ENCODE measurements around the gene CACNA1B.

CACNA1B gene

GRCh38 chr9:137905740-137906139 is 28.2 kb downstream of the CACNA1B start:
- Histone ChIP-seq H3K36me3 (ENCODE audit: insufficient read depth, insufficient read length, low read length) (no peaks in the 10 kb centered on the region), H3K4me3 (ENCODE audit: insufficient read length, low read depth) (no peak overlapping the region), H3K27me3 (ENCODE audit: insufficient read depth, insufficient read length) (no peaks in the 10 kb centered on the region), H3K9me3 (ENCODE audit: insufficient read depth, low read length) (no peaks in the 10 kb centered on the region), H3K9ac (ENCODE audit: insufficient read length, low read depth) (no peak overlapping the region), H3K4me1 (ENCODE audit: insufficient read depth, insufficient read length) (peaks cover 3% of the 10 kb centered on the region)
- DNase-seq (ENCODE audit: low read depth, low spot score): no peak
- no peak for TF ChIP-seq ZNF274 (IDR thresholded peaks at IDR 0.05; ENCODE audit: low read depth, low read length)
- no peak for TF ChIP-seq SUZ12 (IDR thresholded peaks at IDR 0.05; ENCODE audit: extremely low read depth, insufficient read depth, insufficient read length)
- TF ChIP-seq YY1 (IDR thresholded peaks at IDR 0.05; ENCODE audit: insufficient read depth, insufficient read length): no peak

- Histone ChIP-seq H3K27me3 (ENCODE audit: insufficient read depth, insufficient read length) (no peaks in the 10 kb centered on the region), H3K4me3 (ENCODE audit: insufficient read length, low read depth) (no peak overlapping the region), H3K9ac (ENCODE audit: insufficient read length, low read depth) (no peak overlapping the region), H3K9me3 (ENCODE audit: insufficient read depth, low read length) (no peaks in the 10 kb centered on the region), H3K4me1 (ENCODE audit: insufficient read depth, insufficient read length) (no peaks in the 10 kb centered on the region), H3K36me3 (ENCODE audit: insufficient read depth, insufficient read length, low read length) (peaks cover 6% of the 10 kb centered on the region)
- TF ChIP-seq ZNF274 (IDR thresholded peaks at IDR 0.05; ENCODE audit: low read depth, low read length): no peak
- no peak for TF ChIP-seq YY1 (IDR thresholded peaks at IDR 0.05; ENCODE audit: insufficient read depth, insufficient read length)
- TF ChIP-seq SUZ12 (IDR thresholded peaks at IDR 0.05; ENCODE audit: extremely low read depth, insufficient read depth, insufficient read length): no peak
- no peak for DNase-seq (ENCODE audit: low read depth, low spot score)
Measured at GRCh38 chr9:137907776-137908175, 30.2 kb downstream of the CACNA1B start.

GRCh38 chr9:137912671-137913070 is 35.1 kb downstream of the CACNA1B start:
- no peak for DNase-seq (ENCODE audit: low read depth, low spot score)
- Histone ChIP-seq H3K36me3 (ENCODE audit: insufficient read depth, insufficient read length, low read length) (peaks cover 43% of the 10 kb centered on the region), H3K4me1 (ENCODE audit: insufficient read depth, insufficient read length) (no peaks in the 10 kb centered on the region), H3K4me3 (ENCODE audit: insufficient read length, low read depth) (no peak overlapping the region), H3K27me3 (ENCODE audit: insufficient read depth, insufficient read length) (no peaks in the 10 kb centered on the region), H3K9ac (ENCODE audit: insufficient read length, low read depth) (no peak overlapping the region), H3K9me3 (ENCODE audit: insufficient read depth, low read length) (no peaks in the 10 kb centered on the region)
- TF ChIP-seq YY1 (IDR thresholded peaks at IDR 0.05; ENCODE audit: insufficient read depth, insufficient read length) (no peak), SUZ12 (IDR thresholded peaks at IDR 0.05; ENCODE audit: extremely low read depth, insufficient read depth, insufficient read length) (no peak), ZNF274 (IDR thresholded peaks at IDR 0.05; ENCODE audit: low read depth, low read length) (no peak)

GRCh38 chr9:137913132-137913531 is 35.5 kb downstream of the CACNA1B start:
- Histone ChIP-seq H3K9me3 (ENCODE audit: insufficient read depth, low read length) (no peaks in the 10 kb centered on the region), H3K4me3 (ENCODE audit: insufficient read length, low read depth) (no peak overlapping the region), H3K27me3 (ENCODE audit: insufficient read depth, insufficient read length) (no peaks in the 10 kb centered on the region), H3K9ac (ENCODE audit: insufficient read length, low read depth) (no peak overlapping the region), H3K36me3 (ENCODE audit: insufficient read depth, insufficient read length, low read length) (peaks cover 48% of the 10 kb centered on the region), H3K4me1 (ENCODE audit: insufficient read depth, insufficient read length) (no peaks in the 10 kb centered on the region)
- TF ChIP-seq YY1 (IDR thresholded peaks at IDR 0.05; ENCODE audit: insufficient read depth, insufficient read length): no peak
- no peak for TF ChIP-seq ZNF274 (IDR thresholded peaks at IDR 0.05; ENCODE audit: low read depth, low read length)
- no peak for TF ChIP-seq SUZ12 (IDR thresholded peaks at IDR 0.05; ENCODE audit: extremely low read depth, insufficient read depth, insufficient read length)
- DNase-seq (ENCODE audit: low read depth, low spot score): no peak

GRCh38 chr9:137913771-137914767 is 36.5 kb downstream of the CACNA1B start:
- DNase-seq (ENCODE audit: low read depth, low spot score): no peak
- Histone ChIP-seq H3K9me3 (ENCODE audit: insufficient read depth, low read length) (no peaks in the 10 kb centered on the region), H3K27me3 (ENCODE audit: insufficient read depth, insufficient read length) (no peaks in the 10 kb centered on the region), H3K4me1 (ENCODE audit: insufficient read depth, insufficient read length) (peaks cover 7% of the 10 kb centered on the region), H3K4me3 (ENCODE audit: insufficient read length, low read depth) (no peak overlapping the region), H3K9ac (ENCODE audit: insufficient read length, low read depth) (no peak overlapping the region), H3K36me3 (ENCODE audit: insufficient read depth, insufficient read length, low read length) (peaks cover 52% of the 10 kb centered on the region)
- TF ChIP-seq ZNF274 (IDR thresholded peaks at IDR 0.05; ENCODE audit: low read depth, low read length) (no peak), YY1 (IDR thresholded peaks at IDR 0.05; ENCODE audit: insufficient read depth, insufficient read length) (no peak), SUZ12 (IDR thresholded peaks at IDR 0.05; ENCODE audit: extremely low read depth, insufficient read depth, insufficient read length) (no peak)

GRCh38 chr9:137916540-137916939 is 39.0 kb downstream of the CACNA1B start:
- no peaks in the 10 kb centered on the region for H3K27me3 ChIP-seq (ENCODE audit: insufficient read depth, insufficient read length)
- no peaks in the 10 kb centered on the region for H3K9me3 ChIP-seq (ENCODE audit: insufficient read depth, low read length)
- no peak overlapping the region for H3K9ac ChIP-seq (ENCODE audit: insufficient read length, low read depth)
- peaks cover 16% of the 10 kb centered on the region for H3K4me1 ChIP-seq (ENCODE audit: insufficient read depth, insufficient read length)
- peaks cover 67% of the 10 kb centered on the region for H3K36me3 ChIP-seq (ENCODE audit: insufficient read depth, insufficient read length, low read length)
- DNase-seq (ENCODE audit: low read depth, low spot score): no peak
- TF ChIP-seq YY1 (IDR thresholded peaks at IDR 0.05; ENCODE audit: insufficient read depth, insufficient read length) (no peak), SUZ12 (IDR thresholded peaks at IDR 0.05; ENCODE audit: extremely low read depth, insufficient read depth, insufficient read length) (no peak), ZNF274 (IDR thresholded peaks at IDR 0.05; ENCODE audit: low read depth, low read length) (no peak)
- no peak overlapping the region for H3K4me3 ChIP-seq (ENCODE audit: insufficient read length, low read depth)

GRCh38 chr9:137917116-137917515 is 39.5 kb downstream of the CACNA1B start:
- H3K36me3 ChIP-seq (ENCODE audit: insufficient read depth, insufficient read length, low read length): peaks cover 73% of the 10 kb centered on the region
- TF ChIP-seq SUZ12 (IDR thresholded peaks at IDR 0.05; ENCODE audit: extremely low read depth, insufficient read depth, insufficient read length) (no peak), ZNF274 (IDR thresholded peaks at IDR 0.05; ENCODE audit: low read depth, low read length) (no peak), YY1 (IDR thresholded peaks at IDR 0.05; ENCODE audit: insufficient read depth, insufficient read length) (no peak)
- H3K4me1 ChIP-seq (ENCODE audit: insufficient read depth, insufficient read length): peaks cover 16% of the 10 kb centered on the region
- H3K27me3 ChIP-seq (ENCODE audit: insufficient read depth, insufficient read length): no peaks in the 10 kb centered on the region
- H3K9ac ChIP-seq (ENCODE audit: insufficient read length, low read depth): no peak overlapping the region
- DNase-seq (ENCODE audit: low read depth, low spot score): no peak
- no peaks in the 10 kb centered on the region for H3K9me3 ChIP-seq (ENCODE audit: insufficient read depth, low read length)
- no peak overlapping the region for H3K4me3 ChIP-seq (ENCODE audit: insufficient read length, low read depth)
